GM10266 (cell line): Measurements from ENCODE around the gene LSP1.
A peak's percentile ranks its signal among the peaks of the same experiment; 100 is the strongest.

Experiments
- DNase-seq: peaks from one replicate; pipeline ENCODE4 v3.0.0; 2012; ENCODE audit errors: extremely low spot score
- TF ChIP-seq, protein P1 (sequence below): IDR thresholded peaks from 2 replicates; pipeline ENCODE4 v1.5.1; 2012; ENCODE audit warnings: mild to moderate bottlenecking, low read depth; ENCODE audit not compliant: control insufficient read depth, insufficient read depth; ENCODE audit errors: missing control alignments

The LSP1 gene

GRCh38 chr11:1923201-1923956, 70.5 kb downstream of the LSP1 start:
- TF ChIP-seq, protein P1, sequence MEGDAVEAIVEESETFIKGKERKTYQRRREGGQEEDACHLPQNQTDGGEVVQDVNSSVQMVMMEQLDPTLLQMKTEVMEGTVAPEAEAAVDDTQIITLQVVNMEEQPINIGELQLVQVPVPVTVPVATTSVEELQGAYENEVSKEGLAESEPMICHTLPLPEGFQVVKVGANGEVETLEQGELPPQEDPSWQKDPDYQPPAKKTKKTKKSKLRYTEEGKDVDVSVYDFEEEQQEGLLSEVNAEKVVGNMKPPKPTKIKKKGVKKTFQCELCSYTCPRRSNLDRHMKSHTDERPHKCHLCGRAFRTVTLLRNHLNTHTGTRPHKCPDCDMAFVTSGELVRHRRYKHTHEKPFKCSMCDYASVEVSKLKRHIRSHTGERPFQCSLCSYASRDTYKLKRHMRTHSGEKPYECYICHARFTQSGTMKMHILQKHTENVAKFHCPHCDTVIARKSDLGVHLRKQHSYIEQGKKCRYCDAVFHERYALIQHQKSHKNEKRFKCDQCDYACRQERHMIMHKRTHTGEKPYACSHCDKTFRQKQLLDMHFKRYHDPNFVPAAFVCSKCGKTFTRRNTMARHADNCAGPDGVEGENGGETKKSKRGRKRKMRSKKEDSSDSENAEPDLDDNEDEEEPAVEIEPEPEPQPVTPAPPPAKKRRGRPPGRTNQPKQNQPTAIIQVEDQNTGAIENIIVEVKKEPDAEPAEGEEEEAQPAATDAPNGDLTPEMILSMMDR: no peak
- DNase-seq: no peak

- TF ChIP-seq, protein P1: no peak
- no peak for DNase-seq
Observed at GRCh38 chr11:1924181-1924580, 71.3 kb downstream of the LSP1 start.

DNA sequence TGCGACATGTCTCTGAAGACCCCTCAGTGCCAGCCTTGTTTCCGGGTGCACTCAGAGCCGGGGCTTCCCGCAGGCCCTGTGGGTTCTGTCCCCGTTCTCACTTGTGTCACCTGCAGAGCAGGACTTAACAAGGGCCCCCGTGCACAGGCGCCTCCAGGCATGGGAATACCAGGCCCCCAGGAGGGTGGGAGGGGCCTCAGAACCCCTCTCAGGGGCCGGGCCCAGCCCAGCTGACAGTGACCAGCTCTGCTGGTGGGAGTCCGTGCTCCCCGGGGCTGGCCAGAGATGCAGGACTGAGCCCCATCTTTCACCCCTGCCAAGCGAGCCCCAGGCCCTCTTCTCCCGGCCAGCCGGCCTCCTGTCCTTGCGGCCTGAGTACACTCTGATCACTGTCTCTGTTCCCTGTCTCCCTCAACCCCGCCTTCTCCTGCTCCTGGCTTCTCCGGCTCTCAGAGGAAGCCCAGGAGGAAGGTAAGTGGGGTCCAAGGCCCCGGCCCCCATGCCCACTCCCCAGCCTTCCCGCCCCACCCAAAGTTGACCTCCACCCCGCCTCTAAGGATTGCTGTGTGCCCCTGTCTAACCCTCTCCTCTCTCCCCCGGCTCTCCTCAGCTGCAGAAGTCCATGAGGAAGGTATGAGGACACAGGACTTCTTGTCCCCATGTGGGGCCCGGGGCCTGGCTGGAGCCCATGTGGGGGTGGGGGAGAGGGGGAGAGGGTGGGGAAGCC, 71.9 kb downstream of the LSP1 start:
- DNase-seq: peak; percentile 20
- TF ChIP-seq, protein P1: no peak

- DNase-seq: peak; percentile 18
- TF ChIP-seq, protein P1: no peak
Observed at GRCh38 chr11:1925373-1926155, 72.7 kb downstream of the LSP1 start.

DNA sequence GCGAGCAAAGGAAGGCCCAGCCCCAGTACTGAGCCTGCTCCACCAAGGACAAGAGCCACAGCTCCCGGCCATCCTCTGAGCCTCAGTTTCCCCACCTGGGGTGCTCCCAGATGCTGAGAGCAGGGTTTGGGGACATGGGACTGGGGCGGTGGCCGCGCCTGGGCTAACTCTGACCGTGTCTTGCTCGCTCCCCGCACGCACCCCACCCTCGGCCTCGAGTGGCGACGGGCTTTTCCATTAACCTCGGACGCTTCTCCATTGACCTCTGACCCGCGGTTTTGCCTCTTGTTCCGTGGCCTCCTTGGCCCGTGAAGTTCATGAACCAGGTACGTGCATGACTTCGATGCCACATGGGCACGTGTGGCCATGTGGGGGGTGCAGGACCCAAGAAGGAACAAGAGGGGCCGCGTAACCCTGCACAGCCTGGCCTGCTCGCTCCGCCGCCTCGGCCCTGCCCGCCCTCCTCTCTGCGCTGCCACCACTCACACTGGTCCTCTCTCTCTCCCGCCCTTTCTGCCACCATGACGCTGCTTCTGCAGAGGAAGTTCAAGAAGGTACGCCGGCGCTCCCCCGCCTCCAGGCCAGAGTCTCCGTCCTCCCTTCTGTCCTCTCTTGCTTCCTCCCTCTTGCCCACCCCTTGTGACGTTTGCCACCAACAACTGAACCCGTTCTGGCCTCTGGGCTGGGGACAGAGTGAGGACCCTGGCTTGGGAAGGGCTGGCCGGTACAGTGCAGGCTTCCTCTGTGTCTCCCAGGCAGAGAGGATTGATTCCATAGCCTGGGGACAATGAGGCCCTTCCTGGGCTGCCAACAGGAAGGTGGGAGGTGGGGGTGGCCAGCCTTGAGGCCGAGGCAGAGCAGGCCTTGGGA, 73.5 kb downstream of the LSP1 start:
- TF ChIP-seq, protein P1: no peak
- peak; percentile 18 for DNase-seq

GRCh38 chr11:1927026-1927847, 74.4 kb downstream of the LSP1 start:
- TF ChIP-seq, protein P1: no peak
- DNase-seq: peak; percentile 21
